A549 treated with Hydrocortisone at 1 μM for 4 hours (cell line): ENCODE results near the gene GTF2H3. TPM values are rescaled to one million over a fixed set of nuclear protein-coding genes. Genes with fewer than 3 reads are reported as not detected.

Experiments
- total RNA-seq: library from RNA; stranded (reverse); fragments of 200-300 nt; extraction: Qiagen RNA extraction; gene quantifications from 5 replicates; pipeline ENCODE4 v1.2.3, GENCODE V29; 2022

The GTF2H3 gene
- total RNA-seq = 24.3 to 53.4 TPM (median 25.0 TPM) in 5 replicates

DNA sequence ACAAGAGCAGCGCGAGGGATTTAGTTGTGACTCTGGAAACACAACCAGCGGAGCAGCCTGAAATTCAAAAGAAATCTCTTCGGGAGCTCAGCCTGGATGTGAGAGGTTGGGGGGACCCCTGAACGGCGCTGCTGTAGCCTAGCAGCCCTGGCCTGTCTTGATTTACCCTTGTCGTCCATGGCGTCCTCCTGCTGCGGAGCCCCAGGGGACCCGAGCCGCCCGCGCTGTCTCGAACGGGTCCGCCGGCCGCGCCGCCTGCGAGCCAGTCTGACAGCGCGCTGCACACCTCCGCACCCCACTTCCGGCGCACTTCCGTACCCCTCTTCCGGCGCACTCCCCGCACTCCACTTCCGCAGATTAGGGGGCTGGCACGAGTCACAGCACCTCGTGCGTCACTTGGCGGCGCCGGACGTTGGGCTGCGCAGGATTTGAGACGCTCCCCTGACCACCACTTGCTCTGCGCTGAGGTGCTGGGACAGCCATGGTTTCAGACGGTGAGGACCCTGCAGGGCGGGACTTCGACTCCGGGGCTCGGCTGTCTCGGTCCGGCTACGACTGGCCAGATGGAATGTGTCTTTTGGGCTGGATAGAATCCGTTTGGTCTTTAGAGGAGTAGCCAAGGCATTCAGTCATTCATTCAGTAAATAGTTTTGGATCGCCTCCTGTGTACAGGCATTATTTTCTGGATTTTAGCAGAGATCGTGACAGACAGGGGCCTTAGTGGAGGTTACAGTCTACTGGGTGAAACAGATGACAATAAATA is at the start of gene GTF2H3, which contains the start of gene EIF2B1:
Gene GTF2H3, plus strand, starts transcription at position 451 of the 763 bp plus-strand sequence. Its CDS starts 31 bp downstream, at position 482.
Gene EIF2B1, minus strand, starts transcription at position 308 of the 763 bp plus-strand sequence. Its CDS starts 129 bp downstream, at position 179.

DNA sequence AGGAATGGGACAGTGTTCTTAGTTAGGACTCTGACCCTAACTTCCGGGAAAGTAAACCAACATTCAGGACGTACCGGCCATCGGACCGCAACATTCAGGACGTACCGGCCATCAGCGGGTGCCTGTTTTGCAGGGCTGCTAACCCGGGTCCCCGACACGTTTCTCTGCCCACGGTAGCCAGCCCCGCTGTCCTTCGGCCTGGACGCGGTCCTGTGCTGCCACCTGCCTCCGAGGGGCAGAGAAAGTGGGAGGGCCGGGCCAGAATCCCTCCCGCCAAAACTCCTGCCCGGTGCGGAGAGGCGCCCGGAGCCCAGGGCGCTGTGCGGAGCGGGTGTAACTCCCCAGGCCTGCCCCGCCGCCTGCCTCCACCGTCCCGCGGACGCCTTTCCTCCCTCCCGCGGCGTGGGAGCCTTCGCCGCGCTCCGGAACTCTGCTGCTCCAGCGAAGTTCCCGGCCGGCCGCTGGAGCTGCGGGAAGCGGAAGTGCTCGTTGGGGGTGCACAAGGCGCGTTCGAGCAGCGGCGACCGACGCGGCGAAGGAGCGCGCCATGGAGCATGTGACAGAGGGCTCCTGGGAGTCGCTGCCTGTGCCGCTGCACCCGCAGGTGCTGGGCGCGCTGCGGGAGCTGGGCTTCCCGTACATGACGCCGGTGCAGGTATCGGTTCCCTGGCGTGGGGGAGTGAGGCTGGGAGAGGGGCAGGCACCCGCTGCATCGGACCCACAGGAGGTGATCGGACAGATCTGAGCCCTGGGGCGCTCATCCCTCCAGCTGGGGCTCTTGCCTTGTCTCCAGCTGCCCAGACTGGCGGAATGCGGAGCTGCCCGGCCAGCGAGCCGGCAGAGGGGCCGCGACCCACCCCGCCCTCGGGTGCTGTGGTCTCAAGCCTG is 31.8 kb upstream of the GTF2H3 start, which contains the start of gene DDX55:
Gene DDX55, plus strand, starts transcription at position 498 of the 888 bp plus-strand sequence. Its CDS starts 50 bp downstream, at position 548.

DNA sequence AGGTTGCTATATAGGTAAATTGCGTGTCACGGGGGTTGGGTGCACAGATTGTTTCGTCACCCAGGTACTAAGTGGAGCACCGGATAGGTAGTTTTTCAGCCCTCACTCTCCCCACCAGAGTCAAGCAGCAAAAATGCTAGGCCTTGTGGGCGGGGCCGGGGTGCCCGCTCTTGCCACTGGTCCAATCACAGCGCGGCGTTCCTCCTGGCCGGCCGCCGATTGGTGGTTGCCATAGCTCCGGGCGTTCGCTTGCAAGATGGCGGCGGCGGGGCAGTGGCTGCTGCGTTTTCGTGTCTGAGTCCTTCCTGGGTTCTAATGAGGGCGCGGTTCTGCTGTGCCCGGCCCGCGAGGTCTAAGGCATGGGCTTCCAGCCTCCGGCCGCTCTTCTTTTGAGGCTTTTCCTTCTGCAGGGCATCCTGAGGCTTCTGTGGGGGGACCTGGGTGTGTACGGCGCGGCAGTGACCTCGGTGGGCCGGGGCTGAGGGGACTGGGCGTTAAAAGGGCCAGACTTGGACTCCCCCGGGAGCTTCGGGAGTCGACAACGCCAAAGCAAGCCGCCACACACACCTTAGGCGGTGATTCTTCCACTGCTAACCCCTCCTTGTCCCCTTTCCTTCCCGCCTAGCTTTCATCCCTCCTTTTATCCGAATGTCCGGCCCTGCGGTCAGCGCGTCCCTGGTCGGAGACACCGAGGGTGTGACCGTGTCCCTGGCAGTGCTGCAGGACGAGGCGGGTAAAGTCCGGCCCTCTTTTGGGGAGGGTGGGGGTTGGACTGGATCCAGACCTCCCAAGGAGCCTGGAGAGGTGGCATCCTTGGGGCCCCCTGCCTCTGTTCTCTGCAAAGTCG is 37.5 kb downstream of the GTF2H3 start, which contains the start of gene TCTN2:
Gene TCTN2, plus strand, starts transcription at position 232 of the 847 bp plus-strand sequence. Its CDS starts 128 bp downstream, at position 360.

Other genes starting within 250 kb of the GTF2H3 start
- gene KMT5A, start 249.7 kb upstream of the GTF2H3 start, total RNA-seq = 49.9 to 60.5 TPM (median 53.9 TPM) in 5 replicates
- gene RILPL2, start 197.1 kb upstream of the GTF2H3 start, total RNA-seq = 1.4 to 1.6 TPM (median 1.5 TPM) in 5 replicates
- gene SNRNP35, start 175.7 kb upstream of the GTF2H3 start, total RNA-seq = 17.8 to 20.3 TPM (median 18.6 TPM) in 5 replicates
- gene RILPL1, start 100.1 kb upstream of the GTF2H3 start, total RNA-seq = 10.6 to 13.3 TPM (median 11.8 TPM) in 5 replicates
- gene TMED2, start 49.3 kb upstream of the GTF2H3 start, total RNA-seq = 168 to 206 TPM (median 197 TPM) in 5 replicates
- gene DDX55, start 31.7 kb upstream of the GTF2H3 start, total RNA-seq = 29.2 to 33.1 TPM (median 30.0 TPM) in 5 replicates
- 31.1 to 47.0 TPM (median 35.6 TPM) in 5 replicates for gene EIF2B1, start 143 bp upstream of the GTF2H3 start, total RNA-seq
- 11.2 to 14.1 TPM (median 12.8 TPM) in 5 replicates for gene TCTN2, start 37.3 kb downstream of the GTF2H3 start, total RNA-seq
- gene ATP6V0A2, start 78.5 kb downstream of the GTF2H3 start, total RNA-seq = 17.9 to 24.1 TPM (median 21.1 TPM) in 5 replicates
- 0.14 to 0.31 TPM (median 0.22 TPM) in 5 replicates for gene DNAH10, start 128.5 kb downstream of the GTF2H3 start, total RNA-seq